ENCODE results near the gene ARPC1B.

ARPC1B gene

DNA sequence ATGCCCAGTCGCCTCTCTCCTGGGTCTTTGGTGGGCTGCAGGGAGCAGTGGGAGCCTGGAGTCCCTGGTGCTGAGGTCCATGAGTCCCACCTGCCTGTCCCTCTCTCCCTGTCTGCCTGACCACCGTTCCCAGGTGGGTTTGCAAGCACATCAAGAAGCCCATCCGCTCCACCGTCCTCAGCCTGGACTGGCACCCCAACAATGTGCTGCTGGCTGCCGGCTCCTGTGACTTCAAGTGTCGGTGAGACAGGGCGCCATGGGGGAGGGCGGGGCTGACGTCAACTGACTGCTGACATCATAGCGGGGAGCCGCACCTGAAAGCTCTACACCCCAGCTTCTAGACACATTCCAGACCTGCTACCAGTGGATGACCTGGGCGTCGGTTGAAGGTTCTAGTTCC, 15.2 kb downstream of the ARPC1B start:
- DNase-seq (ENCODE audit: low read depth in 2 of 2): no peak

- no peak for DNase-seq (ENCODE audit: low read depth in 2 of 2)
Measured at GRCh38 chr7:99390941-99391602, 16.5 kb downstream of the ARPC1B start.

DNA sequence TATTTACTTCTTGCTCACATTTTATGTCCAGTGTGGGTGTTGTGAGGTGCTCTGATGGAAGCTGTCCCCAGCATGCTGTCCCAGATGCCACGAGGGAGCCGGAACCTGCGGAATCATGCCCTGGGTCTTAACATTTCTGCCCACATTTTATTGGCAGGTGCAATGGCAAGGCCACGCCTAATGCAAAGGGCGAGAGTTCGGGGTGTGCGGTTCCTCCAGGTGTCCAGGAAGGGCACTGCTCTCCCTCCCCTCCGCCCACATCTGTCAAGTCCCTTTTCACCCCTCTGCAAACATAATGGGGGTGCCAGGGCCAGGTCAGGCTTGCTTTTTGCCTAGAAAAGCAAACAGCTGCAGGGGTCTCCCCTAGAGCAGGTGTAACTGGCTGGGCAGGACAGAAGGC, 17.5 kb downstream of the ARPC1B start:
- no peak for DNase-seq (ENCODE audit: low read depth in 2 of 2)

GRCh38 chr7:99392659-99393354, 18.3 kb downstream of the ARPC1B start:
- peak; percentile 66 to 79 for DNase-seq (ENCODE audit: low read depth in 2 of 2)

DNA sequence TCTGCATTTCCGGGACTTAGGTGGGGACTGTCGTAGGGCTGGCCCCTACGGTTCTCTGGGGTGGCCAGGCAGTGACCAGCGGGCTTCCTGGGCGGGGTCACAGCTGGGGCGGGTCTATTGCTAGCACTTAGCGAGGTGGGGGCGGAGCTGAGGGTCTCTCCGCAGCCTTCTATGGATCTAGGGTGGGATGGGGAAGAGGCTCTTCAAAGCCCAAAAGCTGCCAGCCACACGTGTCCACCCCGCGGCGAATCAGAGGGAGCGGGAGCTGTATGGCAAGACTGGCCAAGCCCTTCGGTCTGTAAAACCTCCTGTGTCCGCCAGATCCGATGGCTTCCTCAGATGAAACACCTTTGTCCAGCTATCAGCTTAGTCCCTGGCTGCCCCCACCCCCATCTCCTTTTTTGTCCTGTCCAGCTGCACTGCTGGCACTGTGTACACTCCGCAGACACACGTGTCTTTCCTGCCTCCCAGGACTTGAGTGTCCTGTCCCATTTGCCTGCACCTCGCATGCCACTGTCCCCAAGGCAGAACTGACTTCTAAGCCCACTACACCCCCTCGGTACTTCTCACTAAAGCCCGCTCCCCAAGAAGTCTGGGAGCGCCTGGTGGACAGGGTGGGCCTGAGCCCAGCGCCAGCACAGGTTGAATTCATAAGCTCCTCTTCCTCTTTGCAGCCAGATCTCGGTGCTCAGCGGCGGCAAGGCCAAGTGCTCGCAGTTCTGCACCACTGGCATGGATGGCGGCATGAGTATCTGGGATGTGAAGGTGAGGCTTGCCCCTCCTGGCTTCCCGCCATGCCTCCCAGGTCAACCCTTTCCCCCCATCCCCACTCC, 19.0 kb downstream of the ARPC1B start:
- no peak for DNase-seq (ENCODE audit: low read depth in 2 of 2)

DNA sequence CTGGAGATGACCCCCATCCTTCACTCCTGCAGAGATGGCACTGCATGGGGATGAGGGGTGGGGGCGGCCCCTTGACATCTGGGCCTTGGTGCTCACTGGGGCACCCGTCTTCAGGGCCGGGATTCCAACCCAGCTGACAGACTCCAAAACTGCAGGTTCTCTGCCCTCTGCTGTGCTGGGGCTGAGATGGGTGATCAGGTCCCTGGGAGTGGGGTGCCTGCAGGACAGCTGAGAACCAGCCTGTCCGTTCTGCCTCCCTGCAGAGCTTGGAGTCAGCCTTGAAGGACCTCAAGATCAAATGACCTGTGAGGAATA, 19.6 kb downstream of the ARPC1B start:
- DNase-seq (ENCODE audit: low read depth in 2 of 2): no peak

GRCh38 chr7:99395616-99396327, 21.2 kb downstream of the ARPC1B start:
- no peak for DNase-seq (ENCODE audit: low read depth in 2 of 2)

- no peak for DNase-seq (ENCODE audit: low read depth in 2 of 2)
Measured at GRCh38 chr7:99396418-99397296, 22.1 kb downstream of the ARPC1B start.

- DNase-seq (ENCODE audit: low read depth in 2 of 2): no peak
Measured at GRCh38 chr7:99397297-99397983, 22.9 kb downstream of the ARPC1B start.

DNA sequence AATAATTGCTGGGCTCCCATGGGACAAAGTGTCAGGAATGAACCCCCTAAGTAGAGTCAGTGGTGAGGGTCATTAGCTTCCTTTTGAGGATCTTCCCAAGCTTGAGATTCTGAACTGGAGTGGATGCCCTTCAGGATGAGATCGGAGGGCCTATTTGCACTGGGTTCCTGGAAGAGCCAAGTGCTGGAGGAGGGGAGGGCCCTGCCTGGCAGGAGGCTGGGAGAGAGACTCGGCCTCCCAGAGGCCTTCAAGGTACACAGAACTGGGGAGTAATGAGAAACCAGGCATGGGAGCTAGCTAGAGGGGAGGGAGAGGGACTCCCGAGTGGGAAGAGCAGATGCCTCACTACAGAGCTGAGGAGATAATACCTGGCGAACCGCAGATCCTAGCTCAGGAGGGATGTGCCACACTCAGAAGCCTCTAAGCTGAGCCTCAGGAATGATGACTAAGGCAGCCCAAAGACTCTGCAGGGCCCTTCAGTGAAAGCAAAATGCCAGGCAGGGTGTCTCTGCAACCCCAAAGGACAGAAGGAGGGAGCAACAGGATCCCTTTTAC, 24.4 kb downstream of the ARPC1B start:
- no peak for DNase-seq (ENCODE audit: low read depth in 2 of 2)

- no peak for DNase-seq (ENCODE audit: low read depth in 2 of 2)
Measured at GRCh38 chr7:99399597-99399996, 25.1 kb downstream of the ARPC1B start.

GRCh38 chr7:99402854-99403253, 28.3 kb downstream of the ARPC1B start:
- no peak for DNase-seq (ENCODE audit: low read depth in 2 of 2)

DNA sequence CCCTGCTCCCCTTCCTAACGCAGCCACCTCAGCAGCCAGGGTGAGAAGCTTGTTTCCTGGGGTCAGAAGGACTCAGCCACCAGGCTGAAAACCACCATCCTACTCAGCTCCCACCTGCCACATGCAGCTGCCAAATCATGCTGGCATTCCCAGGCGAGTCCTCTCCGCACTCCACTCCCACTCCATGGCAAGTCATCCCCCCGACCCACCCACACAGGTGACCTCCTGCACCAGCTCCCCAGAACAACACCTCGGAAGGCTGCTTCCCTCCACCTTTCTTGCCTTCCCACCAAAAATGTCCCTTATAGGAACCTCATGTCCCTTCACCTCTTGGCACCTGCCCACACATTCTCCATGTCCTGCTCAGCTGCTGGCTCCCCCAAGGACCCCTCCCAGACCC, 29.2 kb downstream of the ARPC1B start:
- no peak for DNase-seq (ENCODE audit: low read depth in 2 of 2)

- no peak for DNase-seq (ENCODE audit: low read depth in 2 of 2)
Measured at GRCh38 chr7:99404235-99404976, 29.9 kb downstream of the ARPC1B start.

DNA sequence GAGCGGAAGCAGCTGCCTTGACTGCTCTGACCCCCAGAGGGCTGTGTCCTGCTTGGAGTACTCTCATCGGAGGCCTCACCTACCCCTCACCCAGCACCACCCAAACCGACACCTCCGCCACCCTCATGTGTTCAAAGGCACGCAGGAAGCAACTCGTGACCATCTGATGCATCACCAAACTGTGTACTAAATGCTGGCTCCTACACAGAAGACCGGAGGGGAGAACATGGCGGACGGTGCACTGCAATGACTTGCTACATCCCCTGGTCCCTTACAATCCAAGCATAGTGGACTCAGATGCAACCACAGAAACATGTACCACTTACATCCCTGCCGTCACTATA, 30.4 kb downstream of the ARPC1B start:
- no peak for DNase-seq (ENCODE audit: low read depth in 2 of 2)

- DNase-seq (ENCODE audit: low read depth in 2 of 2): no peak
Measured at GRCh38 chr7:99406557-99406956, 32.0 kb downstream of the ARPC1B start.

DNA sequence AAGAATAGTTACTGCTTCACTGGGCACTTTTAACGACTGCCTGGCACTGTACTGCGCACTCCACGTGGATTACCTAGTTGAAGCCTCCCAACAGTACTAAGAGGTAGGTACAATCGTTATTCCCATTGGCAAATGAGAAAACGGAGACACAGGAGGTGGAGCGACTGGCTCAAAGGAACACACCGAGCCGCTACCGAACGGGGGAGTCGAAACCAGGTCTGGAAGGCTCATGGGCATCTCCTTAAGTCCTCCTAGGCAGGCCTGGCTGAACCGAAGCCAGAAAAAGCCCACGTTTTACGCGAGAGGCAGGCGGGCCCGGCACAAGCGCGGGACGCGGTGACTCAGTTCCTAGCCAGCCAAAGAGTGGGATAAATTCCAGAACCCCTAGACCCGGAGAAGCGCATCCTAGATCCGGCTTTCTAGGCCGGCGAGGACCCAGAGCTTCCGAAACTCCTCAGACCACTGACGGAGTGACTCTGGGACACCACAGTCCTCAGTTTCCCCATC, 33.4 kb downstream of the ARPC1B start:
- peak in 1 of 2 donors; percentile 40 for DNase-seq (ENCODE audit: low read depth in 2 of 2)

- DNase-seq (ENCODE audit: low read depth in 2 of 2): peak; percentile 86 to 89
Measured at GRCh38 chr7:99408379-99409191, 34.1 kb downstream of the ARPC1B start, which contains the start of the genes BUD31 and PDAP1. Gene BUD31, plus strand, starts transcription at chr7:99408969. Its CDS starts 2,124 bp downstream, at chr7:99411093. Gene PDAP1, minus strand, starts transcription at chr7:99408597. Its CDS starts 49 bp downstream, at chr7:99408548.

All from stimulated activated CD8-positive, alpha-beta memory T cell treated with anti-CD3 and anti-CD28 coated beads, Interleukin-7, amount 100 ng/mL, for 4 hours (primary cell).